Astrocyte of the spinal cord (primary cell): ENCODE measurements around the gene GTF3C4.

Source experiments
- DNase-seq: peaks from one replicate; pipeline ENCODE4 v3.0.0; 2011; ENCODE audit warnings: low read depth, low spot score
- H3K4me3 ChIP-seq: 2 replicates; pipeline ENCODE4 v1.5.1; 2011; ENCODE audit warnings: low read depth, mild to moderate bottlenecking, low read length, moderate library complexity
- in situ Hi-C: cut with HindIII; loops from 2 replicates; pipeline ENCODE4 v1.10.0; 2017; ENCODE audit warnings: low sequenced_read_pairs
- TF ChIP-seq, protein P1 (sequence below): IDR thresholded peaks from 2 replicates; pipeline ENCODE4 v1.5.1; 2012; ENCODE audit warnings: low read depth, mild to moderate bottlenecking, low read length, inconsistent platforms

GTF3C4 gene

DNA sequence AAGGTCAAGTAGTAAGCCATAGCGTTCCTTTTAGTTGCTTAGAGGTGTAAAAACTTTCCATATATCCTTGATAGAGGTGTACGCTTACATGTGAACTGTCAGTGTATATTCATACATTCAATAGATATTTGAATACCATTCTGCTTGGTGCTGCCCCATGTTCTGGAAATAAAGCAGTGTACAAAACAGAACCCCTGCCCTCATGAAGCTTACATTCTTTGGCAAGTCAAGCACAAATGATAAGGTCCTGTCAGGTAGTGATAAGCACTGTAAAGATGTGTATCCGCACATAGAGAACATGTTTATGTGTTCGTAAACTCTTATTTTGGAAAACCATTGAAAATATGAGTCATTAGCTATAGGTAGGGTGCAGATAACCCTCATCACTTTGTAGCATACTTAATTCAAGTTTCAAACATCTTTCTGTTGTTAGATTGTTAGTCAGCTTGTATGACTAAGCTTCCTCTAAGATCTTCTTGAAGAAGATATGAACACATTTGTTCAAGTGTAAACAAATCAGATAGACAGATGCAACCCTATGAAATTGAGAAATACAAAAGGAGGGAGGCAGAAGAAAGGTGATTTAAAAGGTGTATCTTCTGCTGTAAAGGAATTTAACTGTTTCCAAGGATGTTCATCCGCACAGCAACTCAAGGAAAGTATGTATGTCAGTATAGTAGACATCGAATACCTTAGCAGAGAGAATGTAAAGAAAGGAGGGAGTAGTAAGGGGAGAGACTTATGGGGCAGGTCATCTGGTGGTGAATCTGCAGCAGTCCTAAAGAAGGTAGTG is 1.6 kb downstream of the GTF3C4 start:
- TF ChIP-seq, protein P1, sequence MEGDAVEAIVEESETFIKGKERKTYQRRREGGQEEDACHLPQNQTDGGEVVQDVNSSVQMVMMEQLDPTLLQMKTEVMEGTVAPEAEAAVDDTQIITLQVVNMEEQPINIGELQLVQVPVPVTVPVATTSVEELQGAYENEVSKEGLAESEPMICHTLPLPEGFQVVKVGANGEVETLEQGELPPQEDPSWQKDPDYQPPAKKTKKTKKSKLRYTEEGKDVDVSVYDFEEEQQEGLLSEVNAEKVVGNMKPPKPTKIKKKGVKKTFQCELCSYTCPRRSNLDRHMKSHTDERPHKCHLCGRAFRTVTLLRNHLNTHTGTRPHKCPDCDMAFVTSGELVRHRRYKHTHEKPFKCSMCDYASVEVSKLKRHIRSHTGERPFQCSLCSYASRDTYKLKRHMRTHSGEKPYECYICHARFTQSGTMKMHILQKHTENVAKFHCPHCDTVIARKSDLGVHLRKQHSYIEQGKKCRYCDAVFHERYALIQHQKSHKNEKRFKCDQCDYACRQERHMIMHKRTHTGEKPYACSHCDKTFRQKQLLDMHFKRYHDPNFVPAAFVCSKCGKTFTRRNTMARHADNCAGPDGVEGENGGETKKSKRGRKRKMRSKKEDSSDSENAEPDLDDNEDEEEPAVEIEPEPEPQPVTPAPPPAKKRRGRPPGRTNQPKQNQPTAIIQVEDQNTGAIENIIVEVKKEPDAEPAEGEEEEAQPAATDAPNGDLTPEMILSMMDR, result no peak

DNA sequence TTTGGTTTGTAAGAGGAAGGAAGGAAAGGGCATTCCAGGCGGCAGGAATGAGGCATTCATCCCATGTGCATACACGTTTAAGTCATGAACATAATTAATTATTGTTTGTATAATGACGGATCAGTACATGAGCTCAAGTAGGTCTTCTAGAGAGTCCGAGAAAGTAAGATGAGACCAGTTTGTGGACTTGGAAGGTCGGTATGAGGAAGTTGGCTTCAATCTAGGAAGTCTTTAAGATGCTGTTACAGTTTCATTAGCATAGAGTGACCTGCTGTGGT is 2.1 kb downstream of the GTF3C4 start:
- in situ Hi-C loops, result no loop called here
- H3K4me3 ChIP-seq, result no peak overlapping the region
- DNase-seq, result no peak
- TF ChIP-seq, protein P1, result no peak

More for the DNA sequence above, 1.6 kb downstream of the GTF3C4 start:
- H3K4me3 ChIP-seq, result peak overlapping the region; percentile 85
- DNase-seq, result no peak
- in situ Hi-C loops, result no loop called here

DNA sequence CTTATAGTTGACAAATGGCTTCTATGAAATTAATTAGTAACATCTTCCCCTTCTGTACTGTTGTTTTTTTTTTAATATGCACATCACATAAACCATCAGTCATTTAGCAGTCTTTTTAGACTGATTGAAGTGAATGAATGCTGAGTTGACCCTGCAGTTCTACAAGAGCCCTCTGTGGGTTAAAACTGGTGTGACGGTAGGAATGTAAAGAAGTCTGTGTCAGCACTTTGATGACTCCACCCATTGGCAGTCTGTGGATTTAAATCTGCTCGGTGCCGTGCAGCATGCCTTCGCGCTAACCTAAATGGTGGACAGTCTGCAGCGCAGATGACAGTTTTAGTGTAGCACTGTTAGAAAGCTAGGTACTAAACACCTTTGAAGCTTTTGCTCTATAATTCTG is 3.1 kb downstream of the GTF3C4 start:
- DNase-seq, result peak; percentile 41
- TF ChIP-seq, protein P1, result no peak
- in situ Hi-C loops, result no loop called here
- no peak overlapping the region for H3K4me3 ChIP-seq

DNA sequence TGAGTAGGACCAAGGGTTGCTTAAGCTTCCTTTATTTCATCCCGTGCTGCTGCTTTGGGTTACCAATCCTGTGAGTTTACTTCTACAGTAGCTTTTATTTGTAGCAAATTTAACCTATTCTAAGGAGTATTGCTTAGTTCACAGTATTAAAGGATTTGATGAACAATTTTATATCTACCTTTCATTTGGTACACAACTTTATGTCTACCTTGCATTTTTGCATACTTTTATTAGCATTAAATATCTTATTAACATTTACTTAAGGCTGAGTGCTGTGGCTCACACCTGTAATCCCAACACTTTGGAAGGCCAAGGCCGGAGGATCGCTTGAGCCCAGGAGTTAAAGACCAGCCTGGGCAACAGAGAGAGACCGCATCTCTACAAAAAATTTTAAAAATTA is 4.2 kb downstream of the GTF3C4 start:
- in situ Hi-C loops, result no loop called here
- TF ChIP-seq, protein P1, result no peak
- H3K4me3 ChIP-seq, result no peak overlapping the region
- no peak for DNase-seq

DNA sequence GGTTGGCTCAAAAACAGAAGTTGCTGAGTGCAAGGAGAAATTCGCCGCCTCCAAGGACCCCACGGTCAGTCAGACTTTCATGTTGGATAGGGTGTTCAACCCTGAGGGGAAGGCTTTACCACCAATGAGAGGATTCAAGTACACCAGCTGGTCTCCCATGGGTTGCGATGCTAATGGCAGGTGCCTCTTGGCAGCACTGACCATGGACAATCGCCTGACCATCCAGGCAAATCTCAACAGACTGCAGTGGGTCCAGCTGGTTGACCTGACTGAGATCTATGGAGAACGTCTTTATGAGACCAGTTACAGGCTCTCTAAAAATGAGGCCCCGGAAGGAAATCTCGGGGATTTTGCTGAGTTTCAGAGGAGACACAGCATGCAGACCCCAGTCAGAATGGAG is 7.7 kb downstream of the GTF3C4 start:
- in situ Hi-C loops, result no loop called here
- no peak overlapping the region for H3K4me3 ChIP-seq
- DNase-seq, result no peak
- TF ChIP-seq, protein P1, result no peak

DNA sequence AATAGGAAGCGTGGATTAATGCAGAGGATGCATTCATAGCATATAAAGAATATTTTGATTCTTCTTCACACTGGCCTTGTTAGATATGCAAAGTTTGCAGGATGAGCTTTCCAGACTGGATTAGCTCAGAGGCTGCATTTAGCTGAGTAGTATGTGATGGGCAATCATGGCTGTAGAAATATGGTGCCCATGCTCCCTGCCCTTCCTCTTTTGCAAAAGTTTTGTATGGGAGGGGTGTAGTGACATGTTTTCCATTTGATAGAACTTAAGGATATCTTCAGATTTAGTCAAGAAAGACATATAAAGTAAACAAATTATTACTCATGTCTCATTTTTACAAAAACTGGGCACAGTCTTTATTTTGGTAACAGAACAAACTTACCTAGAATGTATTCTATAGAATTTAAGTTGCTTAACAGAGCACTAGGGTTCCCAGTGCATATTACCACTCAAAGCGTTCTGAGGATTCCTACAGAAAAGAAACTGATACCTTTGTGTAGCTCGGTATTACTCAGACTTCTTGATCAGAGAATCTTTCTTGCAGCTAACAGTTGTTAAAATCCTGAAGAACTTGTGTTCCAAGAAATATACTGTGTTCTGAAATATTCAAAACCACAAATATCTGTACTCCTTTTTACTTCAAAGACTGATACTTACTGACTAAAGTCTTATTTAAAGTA is 9.8 kb downstream of the GTF3C4 start:
- TF ChIP-seq, protein P1, result no peak
- no peak overlapping the region for H3K4me3 ChIP-seq
- in situ Hi-C loops, result no loop called here
- DNase-seq, result no peak
